ES-I3 (cell line): ENCODE measurements around the gene RAI1.

Source experiments
- H3K36me3 ChIP-seq: 2 replicates; pipeline ENCODE4 v1.6.1; 2013; ENCODE audit warnings: mild to moderate bottlenecking, low read length, control low read depth, moderate library complexity; ENCODE audit not compliant: insufficient read depth
- H3K4me1 ChIP-seq: 2 replicates; pipeline ENCODE4 v1.6.1; 2013; ENCODE audit warnings: mild to moderate bottlenecking, control low read depth, low read length; ENCODE audit not compliant: insufficient read depth
- H3K9ac ChIP-seq: 2 replicates; pipeline ENCODE4 v1.6.1; 2013; ENCODE audit warnings: low read depth, mild to moderate bottlenecking, low read length, moderate library complexity
- H3K9me3 ChIP-seq: 2 replicates; pipeline ENCODE4 v1.6.1; 2013; ENCODE audit warnings: mild to moderate bottlenecking, low read length, moderate library complexity; ENCODE audit not compliant: control insufficient read depth, insufficient read depth

Gene RAI1

DNA sequence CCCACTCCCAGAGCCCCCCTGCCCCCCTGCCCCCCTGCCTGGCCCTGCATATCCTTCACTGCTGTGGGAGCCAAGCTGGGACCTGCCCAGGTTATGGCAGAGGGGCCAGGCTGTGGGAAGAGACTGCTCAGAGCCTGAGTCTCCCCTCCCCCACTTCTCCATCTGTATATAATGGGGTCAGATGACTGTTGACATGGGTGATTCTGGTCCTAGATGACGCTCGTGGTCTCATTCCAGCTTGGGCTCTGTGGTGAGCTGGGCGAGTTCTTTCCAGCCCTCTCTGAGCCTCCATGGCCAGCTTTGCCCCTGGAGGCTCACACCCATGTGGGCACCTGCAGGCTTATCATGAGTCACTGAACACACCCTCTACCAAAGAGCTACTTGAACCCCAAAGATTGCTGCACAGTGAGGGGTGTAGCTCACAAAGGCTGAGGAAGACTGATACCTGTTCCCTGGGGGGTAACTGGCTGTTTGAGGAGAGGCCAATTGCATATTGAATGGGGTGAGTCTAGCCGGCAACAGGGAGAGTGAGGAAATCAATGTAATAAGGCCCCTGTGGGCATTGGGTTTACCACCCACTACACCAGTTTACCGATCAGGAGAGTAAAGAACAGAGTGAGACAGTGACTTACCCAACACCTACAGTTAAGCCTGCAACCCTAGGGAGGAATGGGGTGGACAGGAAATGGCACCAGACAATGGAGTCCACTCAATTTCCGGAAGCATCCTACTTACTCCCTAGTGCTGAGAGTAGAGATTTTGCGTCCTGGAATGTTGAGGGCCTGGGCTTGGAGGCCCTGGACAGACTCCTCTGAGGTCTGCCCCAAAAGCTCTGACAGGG, 159.7 kb downstream of the RAI1 start:
- peaks cover 37% of the 10 kb centered on the region for H3K4me1 ChIP-seq
- H3K36me3 ChIP-seq, result no peaks in the 10 kb centered on the region
- H3K9ac ChIP-seq, result peak overlapping the region; percentile 66; the same call in 1 of the 2 replicates
- H3K9me3 ChIP-seq, result no peaks in the 10 kb centered on the region

DNA sequence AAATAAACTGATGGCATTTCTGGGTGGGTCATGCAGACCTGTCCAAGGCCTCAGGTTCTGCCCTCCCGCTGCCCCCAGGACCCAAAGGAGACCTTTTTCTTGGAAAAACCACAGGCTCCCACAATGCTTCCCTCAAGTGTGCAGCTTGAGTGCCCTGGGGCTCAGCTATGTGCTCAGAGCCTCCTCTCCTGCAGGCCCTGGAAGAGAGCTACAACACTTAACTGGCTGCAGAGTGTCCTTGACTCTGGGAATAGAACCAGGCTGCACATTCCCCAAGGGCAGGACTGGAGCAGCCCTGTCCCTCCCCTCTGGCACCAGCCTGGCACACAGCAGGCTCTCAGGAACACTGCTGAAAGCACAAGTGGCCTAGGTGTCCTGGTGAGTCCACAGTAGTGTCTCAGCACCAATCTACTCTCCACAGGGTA, 160.4 kb downstream of the RAI1 start:
- Histone ChIP-seq H3K9ac (no peak overlapping the region), H3K36me3 (no peaks in the 10 kb centered on the region), H3K4me1 (peaks cover 37% of the 10 kb centered on the region), H3K9me3 (no peaks in the 10 kb centered on the region)

GRCh38 chr17:17842111-17842876, 161.0 kb downstream of the RAI1 start:
- Histone ChIP-seq H3K9ac (no peak overlapping the region), H3K9me3 (no peaks in the 10 kb centered on the region), H3K4me1 (peaks cover 35% of the 10 kb centered on the region), H3K36me3 (no peaks in the 10 kb centered on the region)

DNA sequence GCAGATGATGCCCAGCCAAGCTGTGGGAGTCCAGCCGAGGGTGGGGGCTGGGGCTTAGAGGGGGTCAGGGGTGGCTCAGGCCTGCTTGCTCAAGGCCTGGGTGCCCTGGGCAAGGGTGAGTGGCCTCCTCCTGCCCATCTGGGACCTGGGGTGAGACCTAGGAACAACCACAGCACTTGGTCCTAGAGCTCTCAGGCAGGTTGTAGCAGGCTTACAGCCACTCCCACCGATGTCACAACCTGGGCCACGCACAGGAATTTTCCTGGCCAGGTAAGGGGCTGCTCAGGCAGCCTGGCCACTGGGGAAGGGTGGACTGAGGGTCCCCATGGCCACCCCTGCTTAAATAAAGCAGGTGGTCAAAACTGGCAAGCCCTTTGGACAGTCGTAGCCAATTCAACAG, 161.8 kb downstream of the RAI1 start:
- Histone ChIP-seq H3K9ac (no peak overlapping the region), H3K4me1 (peaks cover 27% of the 10 kb centered on the region), H3K36me3 (no peaks in the 10 kb centered on the region), H3K9me3 (no peaks in the 10 kb centered on the region)

DNA sequence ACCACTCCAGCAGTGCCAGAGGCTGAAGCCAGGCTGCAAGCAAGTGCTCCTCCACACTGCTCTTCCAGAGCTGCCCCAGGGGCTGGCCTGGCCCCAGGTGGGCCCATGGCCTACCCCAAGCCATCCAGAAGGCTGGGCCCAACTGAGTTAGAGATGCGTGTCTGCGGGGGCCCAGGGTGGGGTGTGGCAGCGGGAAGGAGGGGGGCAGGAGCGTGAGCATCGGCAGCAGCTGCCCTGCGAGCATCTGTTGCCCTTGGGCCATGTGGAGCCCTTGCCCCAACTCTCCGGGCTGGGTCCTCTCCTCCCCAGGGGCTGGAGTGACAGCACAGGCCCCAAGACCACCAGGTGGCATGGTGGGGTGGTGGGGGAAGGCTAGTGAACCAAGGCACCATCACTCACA, 162.8 kb downstream of the RAI1 start:
- Histone ChIP-seq H3K4me1 (peaks cover 19% of the 10 kb centered on the region), H3K36me3 (no peaks in the 10 kb centered on the region), H3K9ac (no peak overlapping the region)

GRCh38 chr17:17844500-17844899, 163.2 kb downstream of the RAI1 start:
- Histone ChIP-seq H3K9me3 (no peaks in the 10 kb centered on the region), H3K4me1 (peaks cover 17% of the 10 kb centered on the region), H3K9ac (no peak overlapping the region), H3K36me3 (no peaks in the 10 kb centered on the region)

More for the DNA sequence above, 162.8 kb downstream of the RAI1 start:
- no peaks in the 10 kb centered on the region for H3K9me3 ChIP-seq

GRCh38 chr17:17845046-17845775, 164.0 kb downstream of the RAI1 start:
- Histone ChIP-seq H3K4me1 (peaks cover 22% of the 10 kb centered on the region), H3K9ac (no peak overlapping the region), H3K9me3 (no peaks in the 10 kb centered on the region), H3K36me3 (no peaks in the 10 kb centered on the region)

GRCh38 chr17:17846003-17846402, 164.7 kb downstream of the RAI1 start:
- Histone ChIP-seq H3K9ac (no peak overlapping the region), H3K4me1 (peaks cover 21% of the 10 kb centered on the region), H3K9me3 (no peaks in the 10 kb centered on the region), H3K36me3 (no peaks in the 10 kb centered on the region)

- no peaks in the 10 kb centered on the region for H3K36me3 ChIP-seq
- H3K9ac ChIP-seq, result no peak overlapping the region
- peaks cover 14% of the 10 kb centered on the region for H3K4me1 ChIP-seq
- H3K9me3 ChIP-seq, result no peaks in the 10 kb centered on the region
These were observed 165.4 kb downstream of the RAI1 start for GRCh38 chr17:17846645-17847044.

- Histone ChIP-seq H3K9ac (no peak overlapping the region), H3K4me1 (peaks cover 12% of the 10 kb centered on the region), H3K9me3 (no peaks in the 10 kb centered on the region), H3K36me3 (no peaks in the 10 kb centered on the region)
These were observed 165.9 kb downstream of the RAI1 start for GRCh38 chr17:17847118-17847689.

- H3K4me1 ChIP-seq, result peaks cover 12% of the 10 kb centered on the region
- H3K36me3 ChIP-seq, result no peaks in the 10 kb centered on the region
- no peak overlapping the region for H3K9ac ChIP-seq
- no peaks in the 10 kb centered on the region for H3K9me3 ChIP-seq
These were observed 166.5 kb downstream of the RAI1 start for GRCh38 chr17:17847726-17848125.

DNA sequence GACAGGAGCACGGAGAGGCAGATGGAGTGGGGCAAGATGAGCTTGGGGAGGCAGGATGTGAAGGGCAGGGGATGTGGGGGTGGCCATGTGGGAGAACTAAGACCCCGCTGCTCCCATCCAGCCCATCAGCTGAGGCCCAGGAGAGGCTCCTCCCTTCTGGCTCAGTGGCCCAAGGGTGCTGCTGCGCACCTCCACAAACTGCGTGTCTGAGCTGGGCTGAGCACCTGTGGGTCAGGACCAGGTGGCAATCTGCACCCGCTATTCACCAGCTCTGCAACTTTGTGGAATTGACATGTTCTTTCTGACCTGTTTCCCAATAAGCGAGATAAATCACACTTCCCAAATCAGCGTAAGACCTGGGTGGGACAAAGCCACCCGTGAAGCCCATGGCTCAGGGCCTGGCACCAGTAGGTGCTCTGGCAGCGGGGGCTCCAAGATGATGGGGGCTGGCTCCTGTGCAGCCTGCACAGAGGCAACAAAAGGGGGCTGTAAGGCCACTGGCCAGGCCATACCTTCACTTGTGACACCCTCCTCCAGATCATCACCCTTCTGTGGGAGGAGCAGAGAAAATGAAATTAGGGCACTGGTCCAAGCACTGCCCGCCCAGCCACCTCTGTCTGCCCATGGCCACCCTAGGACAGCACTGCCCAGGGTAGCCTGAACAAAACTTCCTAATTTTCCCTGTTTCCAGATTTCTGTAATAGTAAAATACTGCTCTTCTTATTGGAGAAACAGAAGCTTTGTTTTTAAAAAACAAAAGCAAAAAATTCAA, 167.2 kb downstream of the RAI1 start:
- H3K9ac ChIP-seq, result no peak overlapping the region
- H3K36me3 ChIP-seq, result no peaks in the 10 kb centered on the region
- no peaks in the 10 kb centered on the region for H3K9me3 ChIP-seq
- H3K4me1 ChIP-seq, result peaks cover 12% of the 10 kb centered on the region

GRCh38 chr17:17849147-17849820, 168.0 kb downstream of the RAI1 start:
- H3K9me3 ChIP-seq, result no peaks in the 10 kb centered on the region
- H3K36me3 ChIP-seq, result no peaks in the 10 kb centered on the region
- H3K9ac ChIP-seq, result no peak overlapping the region
- peaks cover 12% of the 10 kb centered on the region for H3K4me1 ChIP-seq
